HG03571 (cell line): ENCODE measurements around the gene NR1I3.
"Not testable (repeated sequence)": the region's sequence is repeated elsewhere in the genome, so short reads cannot be mapped to it uniquely, and the experiment has no call there.

Source experiments
- ATAC-seq: cut with Tn5 transposase; IDR thresholded peaks from one replicate; pipeline ENCODE4 v1.9.1; 2021; ENCODE audit not compliant: unreplicated experiment

The NR1I3 gene

GRCh38 chr1:161250829-161251228 is 12.8 kb upstream of the NR1I3 start:
- ATAC-seq, result no peak

DNA sequence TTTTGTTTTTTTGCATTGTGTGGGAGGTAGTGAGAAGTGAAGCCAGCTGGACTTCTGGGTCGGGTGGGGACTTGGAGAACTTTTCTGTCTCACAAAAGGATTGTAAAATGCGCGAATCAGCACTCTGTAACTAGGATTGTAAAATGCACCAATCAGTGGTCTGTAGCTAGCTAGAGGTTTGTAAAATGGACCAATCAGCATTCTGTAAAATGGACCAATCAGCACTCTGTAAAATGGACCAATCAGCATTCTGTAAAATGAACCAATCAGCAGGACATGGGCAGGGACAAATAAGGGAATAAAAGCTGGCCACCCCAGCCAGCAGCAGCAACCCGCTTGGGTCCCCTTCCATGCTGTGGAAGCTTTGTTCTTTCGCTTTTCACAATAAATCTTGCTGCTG is 12.1 kb upstream of the NR1I3 start:
- not testable (repeated sequence) for ATAC-seq

DNA sequence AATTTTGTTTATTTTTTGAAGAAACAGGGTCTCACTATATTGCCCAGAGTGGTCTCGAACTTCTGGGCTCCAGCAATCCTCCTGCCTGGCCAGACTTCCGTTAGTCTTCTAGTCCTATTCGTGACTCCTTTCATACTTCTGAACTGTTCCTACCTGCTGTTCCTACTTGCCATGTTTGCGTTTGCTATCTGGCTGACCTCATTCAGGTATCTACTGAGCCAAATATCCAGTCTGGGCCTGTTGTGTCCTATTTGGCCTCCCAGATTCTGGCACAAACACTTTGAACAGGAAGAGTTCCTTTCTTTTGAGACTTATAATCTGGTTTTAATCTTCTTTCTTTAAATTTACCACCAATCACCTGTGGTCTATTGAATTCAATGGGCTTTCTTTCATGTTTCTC is 6.9 kb upstream of the NR1I3 start:
- no peak for ATAC-seq

GRCh38 chr1:161242313-161242712 is 4.3 kb upstream of the NR1I3 start:
- ATAC-seq, result no peak

DNA sequence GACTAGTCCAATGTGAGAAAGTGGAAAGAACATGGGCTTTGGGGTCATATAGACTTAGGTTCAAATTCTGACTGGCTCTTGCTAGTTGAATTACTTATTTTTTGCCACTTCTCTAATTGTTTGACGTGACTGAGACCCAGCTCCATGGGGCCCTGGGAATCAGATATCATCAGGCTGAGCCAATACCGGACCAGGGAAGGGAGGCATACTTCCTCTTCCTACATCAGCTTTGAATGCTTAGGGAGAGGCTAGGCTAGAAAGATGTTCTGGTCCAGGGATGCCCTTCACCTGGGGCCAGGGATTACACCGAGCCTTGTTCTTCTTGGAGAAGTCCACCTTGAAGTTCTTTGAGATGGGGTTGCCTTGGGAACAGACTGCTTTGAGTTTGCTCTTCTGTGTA is 3.7 kb upstream of the NR1I3 start:
- no peak for ATAC-seq

DNA sequence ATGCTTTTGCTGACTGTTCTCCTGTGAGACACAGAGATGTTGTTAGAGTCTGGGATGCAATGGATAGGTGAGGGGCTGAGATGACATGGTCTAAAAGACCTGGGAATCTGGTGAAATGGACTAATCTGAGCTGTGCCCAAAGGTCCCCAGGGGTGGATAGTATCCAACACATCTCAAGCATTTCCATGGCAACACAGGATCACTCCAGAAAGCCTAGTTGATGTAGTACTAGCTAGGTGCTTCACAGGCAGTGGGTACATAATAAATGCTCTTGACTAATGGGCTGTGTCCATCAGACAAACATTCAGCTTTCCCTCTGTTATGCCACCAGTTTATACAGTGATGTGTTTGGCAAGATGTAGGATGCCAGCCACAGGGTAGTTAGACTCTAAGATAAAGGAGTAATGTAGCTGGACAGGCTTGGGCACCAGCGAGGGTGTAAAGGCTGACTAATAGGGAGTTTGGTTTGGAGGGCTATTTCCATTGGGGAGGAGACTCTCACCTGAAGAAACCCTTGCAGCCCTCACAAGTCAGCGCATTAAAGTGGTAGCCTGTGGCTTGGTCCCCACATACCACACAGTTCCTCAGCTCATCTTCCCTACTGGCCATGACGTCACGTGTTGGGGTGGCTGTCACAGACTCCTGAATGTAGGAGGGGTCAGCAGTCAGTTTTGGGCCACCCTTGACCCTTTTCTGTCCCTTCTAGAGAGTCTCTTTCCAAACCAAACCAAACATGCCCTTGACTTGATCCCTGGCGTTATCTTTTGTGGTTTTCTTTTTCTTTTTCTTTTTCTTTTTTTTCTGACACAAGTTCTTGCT is 1.8 kb downstream of the NR1I3 start:
- no peak for ATAC-seq

GRCh38 chr1:161233102-161233501 is 4.9 kb downstream of the NR1I3 start:
- ATAC-seq, result no peak

DNA sequence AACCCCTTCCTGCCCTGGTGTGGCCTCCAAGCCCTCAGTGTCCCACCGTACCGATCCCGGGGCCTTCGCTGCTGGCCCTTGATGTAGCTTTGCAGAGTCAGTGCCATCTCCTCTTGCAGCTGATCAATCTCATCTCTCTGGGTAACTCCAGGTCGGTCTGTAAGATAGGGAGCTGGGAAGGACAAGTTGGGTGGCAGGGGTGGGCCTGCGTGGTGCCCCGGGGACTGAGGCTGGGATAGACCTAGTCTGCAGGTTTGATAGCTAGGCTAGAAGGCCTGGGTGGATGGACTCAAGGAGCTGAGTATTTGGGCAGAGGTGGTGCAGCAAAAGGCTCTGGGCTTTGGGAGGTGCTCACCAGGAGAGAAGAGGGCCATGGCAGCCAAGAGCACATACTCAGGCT is 7.2 kb downstream of the NR1I3 start:
- ATAC-seq, result no peak

DNA sequence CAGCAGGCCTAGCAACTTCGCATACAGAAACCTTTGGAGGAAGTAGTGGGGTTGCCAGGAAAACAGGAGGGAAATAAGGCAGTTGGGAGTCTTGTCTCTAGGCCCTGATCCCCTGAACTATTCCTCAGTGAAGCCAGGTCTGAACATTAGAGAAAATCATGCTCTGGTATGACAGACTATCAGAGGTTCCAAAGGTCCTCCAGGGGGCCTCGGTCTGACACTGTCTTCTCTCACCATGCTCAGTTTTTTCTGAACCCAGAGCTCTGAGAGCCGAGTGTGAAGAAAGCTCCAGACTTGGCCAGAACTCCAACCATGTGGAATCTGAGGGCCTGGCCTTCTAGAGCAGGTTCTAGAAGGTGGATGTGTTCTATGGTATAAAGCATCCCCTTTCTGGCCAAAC is 8.1 kb downstream of the NR1I3 start:
- no peak for ATAC-seq

GRCh38 chr1:161228032-161228431 is 10.0 kb downstream of the NR1I3 start:
- ATAC-seq, result no peak

DNA sequence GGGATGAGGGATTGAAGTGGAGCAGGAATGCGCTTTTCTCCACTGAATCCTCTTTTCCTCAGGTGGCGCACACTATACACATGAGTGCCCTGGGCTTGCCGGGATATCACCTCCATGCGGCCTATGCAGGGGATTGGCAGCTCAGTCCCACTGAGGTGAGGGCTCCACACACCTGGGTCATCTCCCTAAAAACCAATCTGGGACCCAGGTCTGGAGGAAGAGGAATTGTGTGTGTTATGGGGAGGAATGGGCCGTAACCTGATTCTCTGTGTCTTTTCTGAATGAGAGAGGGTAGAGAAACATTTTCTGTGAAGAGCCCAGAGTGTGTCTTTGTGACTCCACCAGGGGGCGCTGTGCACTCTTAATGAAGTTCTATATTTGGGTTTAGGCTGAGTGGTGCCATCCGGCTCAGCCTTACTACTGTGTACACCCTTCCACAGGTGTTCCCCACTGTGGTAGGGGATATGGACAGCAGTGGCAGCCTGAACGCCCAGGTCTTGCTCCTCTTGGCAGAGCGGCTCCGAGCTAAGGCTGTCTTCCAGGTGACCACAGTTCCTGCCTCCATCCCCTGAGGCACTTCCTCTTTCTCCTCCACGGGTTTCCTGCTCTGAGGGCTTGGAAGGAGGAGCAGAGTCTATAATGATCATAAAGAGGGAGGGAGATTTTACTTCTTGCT is 10.7 kb downstream of the NR1I3 start:
- ATAC-seq, result peak; percentile 33

DNA sequence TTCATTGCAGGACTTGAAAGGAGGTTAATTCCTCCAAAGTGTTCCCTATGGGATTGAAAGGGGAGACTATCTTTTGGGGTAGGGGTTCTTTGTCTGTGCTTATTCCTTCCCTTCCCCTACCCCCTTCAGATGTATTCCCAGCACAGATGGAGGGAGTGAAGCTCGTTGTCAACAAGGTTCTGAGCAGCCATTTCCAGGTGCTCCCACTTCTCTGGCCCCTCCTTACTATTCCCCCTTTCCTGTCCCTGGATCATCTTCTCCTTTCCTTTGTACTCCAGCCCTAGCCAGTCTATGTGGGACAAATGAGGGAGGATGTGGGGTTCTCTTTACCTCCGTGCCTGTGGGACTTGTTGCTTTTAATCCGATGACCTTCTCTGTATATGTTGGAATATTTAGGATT is 11.2 kb downstream of the NR1I3 start:
- ATAC-seq, result no peak

GRCh38 chr1:161226320-161226711 is 11.7 kb downstream of the NR1I3 start:
- ATAC-seq, result no peak

- peak; percentile 90 for ATAC-seq
Measured at GRCh38 chr1:161225534-161226319, 12.3 kb downstream of the NR1I3 start, which contains the start of gene TOMM40L. TSS of gene TOMM40L (plus strand) at chr1:161226060. CDS start at chr1:161226490, 430 bp downstream.

DNA sequence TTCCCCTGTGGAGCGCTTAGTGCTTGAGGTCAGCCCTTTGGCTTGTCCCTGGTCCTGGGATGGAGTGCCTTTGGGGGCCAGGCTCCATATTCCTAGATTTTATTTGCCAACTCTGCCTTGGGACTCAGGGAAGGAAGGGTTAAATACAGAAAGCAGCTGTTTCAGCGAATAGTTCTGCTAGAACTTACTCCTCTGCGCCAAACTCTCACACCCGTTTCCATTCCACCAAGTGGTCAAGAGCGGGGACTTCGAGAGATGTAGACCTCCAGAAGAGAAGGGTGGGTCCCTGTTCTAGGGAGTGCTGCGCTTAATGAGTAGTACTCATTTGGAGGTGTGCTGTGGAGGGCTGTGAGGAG is 12.8 kb downstream of the NR1I3 start:
- ATAC-seq, result no peak

DNA sequence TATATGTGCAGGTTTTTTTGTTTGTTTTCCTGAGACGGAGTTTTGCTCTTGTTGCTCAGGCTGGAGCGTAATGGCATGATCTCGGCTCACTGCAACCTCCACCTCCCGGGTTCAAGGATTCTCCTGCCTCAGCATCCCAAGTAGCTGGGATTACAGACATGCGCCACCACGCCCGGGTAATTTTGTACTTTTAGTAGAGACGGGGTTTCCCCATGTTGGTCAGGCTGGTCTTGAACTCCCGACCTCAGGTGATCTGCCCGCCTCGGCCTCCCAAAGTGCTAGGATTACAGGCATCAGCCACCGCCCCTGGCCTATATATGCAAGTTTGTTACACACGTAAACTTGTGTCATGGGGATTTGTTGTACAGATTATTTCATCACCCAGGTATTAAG is 13.3 kb downstream of the NR1I3 start:
- ATAC-seq, result not testable (repeated sequence)

- ATAC-seq, result no peak
Measured at GRCh38 chr1:161223805-161224694, 14.0 kb downstream of the NR1I3 start.

DNA sequence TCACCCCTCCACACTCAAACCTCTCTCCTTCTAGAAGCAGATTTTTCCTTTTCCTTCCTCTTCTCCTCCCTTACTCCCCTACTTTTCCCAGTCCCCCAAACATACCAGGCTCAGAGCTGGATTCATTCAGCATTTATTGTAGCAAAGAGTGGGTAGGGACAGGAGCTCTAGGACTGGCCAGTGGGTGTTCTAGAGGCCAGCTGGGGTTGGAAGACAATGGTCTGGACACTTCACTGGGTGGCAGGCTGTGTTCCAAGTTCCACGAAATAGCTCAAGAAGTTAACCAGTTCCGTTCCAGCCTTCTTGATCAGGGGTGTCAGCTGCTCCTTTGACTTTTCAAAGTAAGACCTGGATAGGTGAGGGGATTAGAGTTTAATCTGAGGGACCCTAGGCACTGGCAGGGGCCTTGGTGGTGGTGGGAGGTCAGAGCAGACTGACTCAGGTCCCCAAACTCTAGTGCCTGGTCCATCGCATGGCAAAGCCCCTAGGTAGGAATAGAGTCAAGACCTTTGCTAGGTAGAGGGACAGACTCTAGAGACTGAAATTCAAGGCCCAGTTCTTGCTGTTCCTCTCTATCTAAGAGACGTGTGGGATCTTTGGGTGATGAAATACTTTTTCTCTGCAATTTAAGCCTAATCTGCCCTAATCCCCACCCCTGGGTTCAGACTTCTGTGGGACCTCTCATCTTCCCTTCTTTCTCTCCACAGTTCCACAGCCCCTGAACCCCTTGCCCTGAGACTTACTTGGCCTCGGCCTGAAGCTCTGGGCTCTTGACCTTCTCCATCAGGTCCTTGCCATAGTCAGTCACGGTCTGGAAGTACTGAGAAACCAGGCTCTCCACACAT is 15.6 kb downstream of the NR1I3 start:
- ATAC-seq, result no peak

- ATAC-seq, result no peak
Measured at GRCh38 chr1:161220002-161220401, 18.0 kb downstream of the NR1I3 start.
